Suprapubic skin (tissue), 3 donors: ENCODE data around the gene JDP2.

Experiments
- CTCF ChIP-seq, 2 donors: fragments of 200-600 bp in 1 of 2; fragments of 450-650 bp in 1 of 2; sonication (generic) in 1 of 2; IDR thresholded peaks; one replicate each; pipeline ENCODE4 v1.5.1; 2016 to 2019; ENCODE audit warnings: antibody characterized with exemption in 2 of 2, mild to moderate bottlenecking in 1 of 2, moderate library complexity in 1 of 2
- POLR2AphosphoS5 ChIP-seq, 3 donors: sonication (generic); formaldehyde crosslinking; IDR thresholded peaks; one replicate each; pipeline ENCODE4 v1.6.1; 2017; ENCODE audit warnings: antibody characterized with exemption in 3 of 3

GRCh38 chr14:75399321-75399720, 28.5 kb upstream of the JDP2 start:
- no peak for TF ChIP-seq POLR2AphosphoS5 (IDR thresholded peaks at IDR 0.05)
- no peak for TF ChIP-seq CTCF (IDR thresholded peaks at IDR 0.05)
